Thoracic aorta (tissue), 2 donors: ENCODE results near the gene ENTPD1. TPM values are rescaled to one million over a fixed set of nuclear protein-coding genes. Genes with fewer than 3 reads are reported as not detected.

Source experiments
- ATAC-seq: fragments of 150-250 bp; one replicate; pipeline ENCODE4 v1.8.0; 2017; ENCODE audit warnings: low read depth; ENCODE audit not compliant: insufficient number of reproducible peaks, low FRiP score
- DNase-seq: peaks from one replicate; pipeline ENCODE4 v3.0.0-alpha.2; 2020; ENCODE audit warnings: low spot score
- H3K27ac ChIP-seq, 2 donors: fragments of 200-600 bp; sonication (generic); 1 replicate in 1 of 2; 2 replicates in 1 of 2; pipeline ENCODE4 v1.5.1; 2016; ENCODE audit warnings: mild to moderate bottlenecking in 2 of 2, moderate library complexity in 2 of 2
- H3K27me3 ChIP-seq: fragments of 200-600 bp; sonication (generic); replicated peaks from 2 replicates; pipeline ENCODE4 v1.6.0; 2016; ENCODE audit warnings: mild to moderate bottlenecking; ENCODE audit not compliant: insufficient read depth
- H3K36me3 ChIP-seq: fragments of 200-600 bp; sonication (generic); one replicate; pipeline ENCODE4 v1.5.1; 2016
- H3K4me1 ChIP-seq, 2 donors: fragments of 200-600 bp; sonication (generic); 1 replicate in 1 of 2; 2 replicates in 1 of 2; pipeline versions ENCODE4 v1.5.1 to v1.6.0; 2016; ENCODE audit warnings: low read depth in 2 of 2, mild to moderate bottlenecking in 1 of 2; ENCODE audit not compliant: control insufficient read depth in 1 of 2
- H3K4me3 ChIP-seq: fragments of 200-600 bp; sonication (generic); 2 replicates; pipeline ENCODE4 v1.5.1; 2016; ENCODE audit warnings: mild to moderate bottlenecking
- H3K9me3 ChIP-seq: fragments of 200-600 bp; sonication (generic); 2 replicates; pipeline ENCODE4 v1.5.1; 2016
- total RNA-seq, 2 donors: library from RNA; depleted of rRNA; stranded (reverse); fragments of >200 nt; gene quantifications; one replicate each; pipeline versions ENCODE4 v1.1.0 to v1.2.3, GENCODE V29; 2016
- TF ChIP-seq, protein P1 (sequence below): fragments of 200-600 bp; sonication (generic); IDR thresholded peaks from one replicate; pipeline ENCODE4 v1.5.1; 2019; ENCODE audit warnings: antibody characterized with exemption

Gene ENTPD1
- total RNA-seq, 2 donors from 2014 or later = 32.1 to 63.6 TPM

DNA sequence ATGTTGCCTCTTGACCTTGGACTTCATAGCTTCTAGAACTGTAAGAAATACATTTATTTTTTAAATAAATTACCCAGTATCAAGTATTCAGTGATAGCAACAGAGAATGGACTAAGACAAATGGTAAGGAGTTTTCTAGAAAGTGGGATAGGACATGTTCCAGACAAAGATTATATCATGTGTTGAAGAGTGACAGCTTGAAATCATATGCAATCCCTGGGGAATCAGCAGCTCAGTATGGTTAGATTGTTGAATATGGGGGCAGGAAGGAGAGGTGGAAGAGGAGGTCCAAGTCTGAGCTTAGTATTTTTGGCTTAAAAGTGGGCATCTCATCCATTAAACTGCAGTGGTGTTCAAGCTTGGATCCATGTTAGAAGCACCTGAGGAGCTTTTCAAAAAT is 74.1 kb downstream of the ENTPD1 start:
- Histone ChIP-seq H3K9me3 (no peaks in the 10 kb centered on the region), H3K4me1 (peaks cover 3 to 16% of the 10 kb centered on the region in 2 donors), H3K27me3 (no peaks in the 10 kb centered on the region), H3K4me3 (no peak overlapping the region), H3K27ac (no peak overlapping the region), H3K36me3 (no peaks in the 10 kb centered on the region)
- TF ChIP-seq, protein P1, sequence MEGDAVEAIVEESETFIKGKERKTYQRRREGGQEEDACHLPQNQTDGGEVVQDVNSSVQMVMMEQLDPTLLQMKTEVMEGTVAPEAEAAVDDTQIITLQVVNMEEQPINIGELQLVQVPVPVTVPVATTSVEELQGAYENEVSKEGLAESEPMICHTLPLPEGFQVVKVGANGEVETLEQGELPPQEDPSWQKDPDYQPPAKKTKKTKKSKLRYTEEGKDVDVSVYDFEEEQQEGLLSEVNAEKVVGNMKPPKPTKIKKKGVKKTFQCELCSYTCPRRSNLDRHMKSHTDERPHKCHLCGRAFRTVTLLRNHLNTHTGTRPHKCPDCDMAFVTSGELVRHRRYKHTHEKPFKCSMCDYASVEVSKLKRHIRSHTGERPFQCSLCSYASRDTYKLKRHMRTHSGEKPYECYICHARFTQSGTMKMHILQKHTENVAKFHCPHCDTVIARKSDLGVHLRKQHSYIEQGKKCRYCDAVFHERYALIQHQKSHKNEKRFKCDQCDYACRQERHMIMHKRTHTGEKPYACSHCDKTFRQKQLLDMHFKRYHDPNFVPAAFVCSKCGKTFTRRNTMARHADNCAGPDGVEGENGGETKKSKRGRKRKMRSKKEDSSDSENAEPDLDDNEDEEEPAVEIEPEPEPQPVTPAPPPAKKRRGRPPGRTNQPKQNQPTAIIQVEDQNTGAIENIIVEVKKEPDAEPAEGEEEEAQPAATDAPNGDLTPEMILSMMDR = no peak
- no peak for ATAC-seq
- DNase-seq = no peak

DNA sequence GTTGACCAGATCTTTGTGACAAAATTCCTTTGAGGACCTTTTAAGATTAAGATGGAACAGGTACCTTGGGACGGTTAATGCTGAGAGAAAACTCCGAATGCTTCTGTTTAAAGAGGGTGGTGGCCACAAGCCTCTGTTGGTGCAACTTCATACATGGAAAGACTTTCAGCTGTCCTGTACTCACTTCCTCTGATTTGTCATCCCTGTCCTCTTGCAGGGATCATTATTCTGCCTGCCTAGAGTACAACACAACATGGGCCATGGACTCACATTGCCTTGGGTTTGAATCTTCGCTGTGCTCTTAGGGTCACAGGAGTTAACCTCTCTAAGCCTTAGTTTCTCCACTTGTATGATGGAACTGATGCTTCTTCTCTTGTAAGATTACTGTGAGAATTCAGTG is 75.1 kb downstream of the ENTPD1 start:
- Histone ChIP-seq H3K36me3 (no peaks in the 10 kb centered on the region), H3K4me3 (no peak overlapping the region), H3K4me1 (peaks cover 9 to 16% of the 10 kb centered on the region in 2 donors), H3K27ac (no peak overlapping the region), H3K9me3 (no peaks in the 10 kb centered on the region), H3K27me3 (no peaks in the 10 kb centered on the region)
- no peak for ATAC-seq
- TF ChIP-seq, protein P1 = no peak
- no peak for DNase-seq

DNA sequence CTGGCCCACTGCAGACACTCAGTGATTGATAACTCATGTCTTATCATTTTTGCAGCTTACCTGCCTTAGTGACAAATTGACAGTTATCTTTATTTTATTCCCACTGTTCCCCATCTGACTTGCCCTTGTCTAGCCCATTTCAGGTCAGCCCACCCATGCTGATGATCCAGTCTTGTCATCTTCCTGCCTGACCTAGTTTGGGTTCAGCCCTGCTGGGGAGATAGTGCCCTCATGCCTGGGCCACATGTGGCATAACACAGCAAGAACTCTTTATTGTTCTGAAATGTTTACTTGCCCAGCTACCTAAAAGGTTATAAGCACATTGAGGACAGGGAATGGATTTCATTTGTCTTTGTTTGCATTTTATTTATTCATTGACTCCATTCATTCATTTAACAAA is 75.6 kb downstream of the ENTPD1 start:
- no peak for ATAC-seq
- Histone ChIP-seq H3K4me1 (peaks cover 13 to 18% of the 10 kb centered on the region in 2 donors), H3K9me3 (no peaks in the 10 kb centered on the region), H3K4me3 (no peak overlapping the region), H3K36me3 (no peaks in the 10 kb centered on the region), H3K27ac (no peak overlapping the region), H3K27me3 (no peaks in the 10 kb centered on the region)
- TF ChIP-seq, protein P1 = no peak
- DNase-seq = no peak

DNA sequence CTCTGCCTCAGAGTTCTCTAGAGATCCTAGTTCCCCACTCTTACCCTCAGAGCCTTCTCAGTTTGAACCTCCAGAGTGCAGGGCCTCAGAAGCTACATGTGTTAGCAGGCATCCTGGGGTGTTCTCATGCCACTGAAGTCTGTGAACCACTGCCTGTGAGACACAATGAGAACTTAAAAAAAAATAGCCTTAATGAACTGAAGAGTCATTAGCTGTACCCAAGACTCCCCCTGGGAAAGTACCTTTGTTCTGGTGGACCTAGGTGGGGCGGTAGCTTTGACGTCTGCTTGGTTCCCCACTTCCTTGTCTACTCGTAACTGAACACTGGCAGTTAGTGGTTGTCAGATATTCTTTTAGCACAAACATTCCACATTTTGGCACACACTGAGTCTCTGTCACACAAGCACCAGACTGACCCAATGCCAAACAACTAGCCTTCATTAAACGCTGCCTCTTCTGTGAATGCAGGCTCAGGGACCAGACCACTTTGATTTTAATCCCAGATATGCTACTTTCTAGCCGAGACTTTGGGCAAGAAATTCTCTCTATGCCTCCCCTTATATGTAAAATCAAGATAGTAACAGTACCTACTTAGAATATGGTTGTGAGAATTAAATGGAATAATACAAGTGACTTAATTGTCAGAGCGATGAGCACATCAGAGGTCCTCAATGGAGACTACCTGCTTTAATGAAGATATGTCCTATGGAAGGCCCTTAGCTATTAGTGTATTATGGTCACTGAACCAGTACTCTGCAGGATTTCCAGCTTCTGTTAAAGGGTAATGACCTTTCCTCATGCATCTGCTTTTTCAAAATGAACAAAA is 76.5 kb downstream of the ENTPD1 start:
- no peaks in the 10 kb centered on the region for H3K36me3 ChIP-seq
- no peak overlapping the region for H3K4me3 ChIP-seq
- H3K27ac ChIP-seq = peak overlapping the region; percentile 18 to 36
- ATAC-seq (no peak), DNase-seq (no peak)
- peaks cover 20 to 27% of the 10 kb centered on the region in 2 donors for H3K4me1 ChIP-seq
- H3K9me3 ChIP-seq = no peaks in the 10 kb centered on the region
- no peaks in the 10 kb centered on the region for H3K27me3 ChIP-seq
- TF ChIP-seq, protein P1 = no peak

DNA sequence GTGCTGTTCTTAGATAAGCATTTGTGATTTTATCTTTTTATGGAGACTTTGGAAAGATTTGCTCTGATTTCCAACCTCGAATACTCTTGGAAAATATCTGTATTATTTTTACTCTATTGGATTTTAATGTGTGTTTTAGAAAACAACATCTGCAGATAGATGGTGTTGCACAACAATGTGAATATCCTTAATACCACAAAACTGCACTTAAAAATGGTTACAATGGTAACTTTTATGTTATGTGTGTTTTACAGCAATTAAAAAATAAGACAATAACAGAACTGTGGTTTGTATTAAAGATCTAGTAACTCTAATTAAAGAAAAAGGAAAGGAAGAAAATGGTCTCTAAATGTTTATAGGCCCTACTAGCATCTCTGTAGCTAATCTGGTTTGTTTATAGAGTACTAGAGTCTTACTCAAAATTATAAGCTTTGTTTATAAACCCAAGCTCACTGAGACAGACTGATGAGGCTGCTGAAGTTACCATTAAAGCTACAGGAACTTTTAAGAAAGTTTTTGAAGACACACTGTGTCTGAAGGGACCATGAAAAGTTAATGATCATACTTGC is 77.2 kb downstream of the ENTPD1 start:
- peak overlapping the region in 1 of 2 donors; percentile 13 for H3K27ac ChIP-seq
- TF ChIP-seq, protein P1 = no peak

More for the DNA sequence above, 77.2 kb downstream of the ENTPD1 start:
- ATAC-seq (no peak), DNase-seq (no peak)
- no peaks in the 10 kb centered on the region for H3K27me3 ChIP-seq
- H3K4me1 ChIP-seq = peaks cover 21 to 33% of the 10 kb centered on the region in 2 donors
- H3K4me3 ChIP-seq = no peak overlapping the region
- no peaks in the 10 kb centered on the region for H3K9me3 ChIP-seq
- H3K36me3 ChIP-seq = no peaks in the 10 kb centered on the region
